Measurements from ENCODE around the gene SPDYE8. TPM values are rescaled to one million over a fixed set of nuclear protein-coding genes. Genes with fewer than 3 reads are reported as not detected.
A peak's percentile ranks its signal among the peaks of the same experiment; 100 is the strongest.
"Not testable (repeated sequence)": the region's sequence is repeated elsewhere in the genome, so short reads cannot be mapped to it uniquely, and the experiment has no call there.

Gene SPDYE8
- total RNA-seq (not detected), polyA plus RNA-seq (under 1 TPM in 1 of 4 donors, not detected in 3; 0.15 TPM)

GRCh38 chr7:73029666-73030065 lies at the start of gene SPDYE8:
SPDYE8 (minus strand) TSS chr7:73029766; CDS start chr7:73027966, 1,800 bp downstream.
- H3K4me3 Mint-ChIP-seq, H3K27ac Mint-ChIP-seq: not testable (repeated sequence)

GRCh38 chr7:73057811-73058210 lies 28.2 kb upstream of the SPDYE8 start, which contains the start of gene SPDYE11:
SPDYE11 (minus strand) TSS chr7:73057911; CDS start chr7:73056111, 1,800 bp downstream.
- H3K27ac Mint-ChIP-seq; H3K27me3 Mint-ChIP-seq; H3K4me1 Mint-ChIP-seq; H3K4me3 ChIP-seq (ENCODE audit: low read depth, low read length); H3K9me3 ChIP-seq (ENCODE audit: control insufficient read depth in 2 of 2, low read length in 2 of 2); H3K36me3 Mint-ChIP-seq; H3K4me3 Mint-ChIP-seq; H3K4me1 ChIP-seq (ENCODE audit: control insufficient read depth, insufficient read depth, low read length, poor library complexity, severe bottlenecking); H3K27ac ChIP-seq (ENCODE audit: insufficient read depth, low read length, poor library complexity, severe bottlenecking); DNase-seq; H3K36me3 ChIP-seq (ENCODE audit: control insufficient read depth, insufficient read depth, low read length); H3K27me3 ChIP-seq (ENCODE audit: control insufficient read depth, insufficient read depth, low read length); ATAC-seq (ENCODE audit: low read depth in 2 of 2); H3K9me3 Mint-ChIP-seq: not testable (repeated sequence)

More at GRCh38 chr7:73029666-73030065, at the start of gene SPDYE8:
- H3K27me3 Mint-ChIP-seq; ATAC-seq (ENCODE audit: low read depth in 2 of 2); H3K9me3 Mint-ChIP-seq; H3K36me3 Mint-ChIP-seq; H3K27ac ChIP-seq (ENCODE audit: insufficient read depth, low read length, poor library complexity, severe bottlenecking); H3K36me3 ChIP-seq (ENCODE audit: control insufficient read depth, insufficient read depth, low read length); H3K4me1 ChIP-seq (ENCODE audit: control insufficient read depth, insufficient read depth, low read length, poor library complexity, severe bottlenecking); DNase-seq; H3K4me3 ChIP-seq (ENCODE audit: low read depth, low read length); H3K4me1 Mint-ChIP-seq; H3K9me3 ChIP-seq (ENCODE audit: control insufficient read depth in 2 of 2, low read length in 2 of 2); H3K27me3 ChIP-seq (ENCODE audit: control insufficient read depth, insufficient read depth, low read length): not testable (repeated sequence)

- H3K9me3 ChIP-seq (ENCODE audit: control insufficient read depth in 2 of 2, low read length in 2 of 2); ATAC-seq (ENCODE audit: low read depth in 2 of 2); H3K36me3 Mint-ChIP-seq; H3K27ac Mint-ChIP-seq; H3K9me3 Mint-ChIP-seq; H3K4me1 ChIP-seq (ENCODE audit: control insufficient read depth, insufficient read depth, low read length, poor library complexity, severe bottlenecking); DNase-seq; H3K27me3 ChIP-seq (ENCODE audit: control insufficient read depth, insufficient read depth, low read length); H3K27me3 Mint-ChIP-seq; H3K36me3 ChIP-seq (ENCODE audit: control insufficient read depth, insufficient read depth, low read length); H3K27ac ChIP-seq (ENCODE audit: insufficient read depth, low read length, poor library complexity, severe bottlenecking): not testable (repeated sequence)
- peak overlapping the region in 1 of 4 donors; percentile 73 for H3K4me3 Mint-ChIP-seq
- peak overlapping the region; percentile 52 for H3K4me3 ChIP-seq (ENCODE audit: low read depth, low read length)
- peaks cover 0 to 14% (median 4%) of the 10 kb centered on the region in 4 donors for H3K4me1 Mint-ChIP-seq
These were observed 23.1 kb downstream of the SPDYE8 start for GRCh38 chr7:73006491-73006890.

- H3K4me1 ChIP-seq (ENCODE audit: control insufficient read depth, insufficient read depth, low read length, poor library complexity, severe bottlenecking); H3K27me3 Mint-ChIP-seq; H3K9me3 ChIP-seq (ENCODE audit: control insufficient read depth in 2 of 2, low read length in 2 of 2); H3K9me3 Mint-ChIP-seq; H3K36me3 Mint-ChIP-seq; H3K27me3 ChIP-seq (ENCODE audit: control insufficient read depth, insufficient read depth, low read length); H3K36me3 ChIP-seq (ENCODE audit: control insufficient read depth, insufficient read depth, low read length): not testable (repeated sequence)
- peak; percentile 88 to 92 (median 90) for DNase-seq
- H3K4me3 ChIP-seq (ENCODE audit: low read depth, low read length) = peak overlapping the region; percentile 44
- H3K27ac Mint-ChIP-seq = peak overlapping the region; percentile 98 to 99 (median 99)
- peak overlapping the region; percentile 95 to 100 (median 97) for H3K4me3 Mint-ChIP-seq
- H3K27ac ChIP-seq (ENCODE audit: insufficient read depth, low read length, poor library complexity, severe bottlenecking) = peak overlapping the region; percentile 69
- peaks cover 0 to 14% (median 4%) of the 10 kb centered on the region in 4 donors for H3K4me1 Mint-ChIP-seq
- peak; percentile 83 to 87 for ATAC-seq (ENCODE audit: low read depth in 2 of 2)
These were observed 23.7 kb downstream of the SPDYE8 start for GRCh38 chr7:73005693-73006447.

GRCh38 chr7:73005356-73005692 lies 24.2 kb downstream of the SPDYE8 start:
- H3K4me1 ChIP-seq (ENCODE audit: control insufficient read depth, insufficient read depth, low read length, poor library complexity, severe bottlenecking); H3K36me3 Mint-ChIP-seq; H3K36me3 ChIP-seq (ENCODE audit: control insufficient read depth, insufficient read depth, low read length); H3K27me3 Mint-ChIP-seq; H3K9me3 ChIP-seq (ENCODE audit: control insufficient read depth in 2 of 2, low read length in 2 of 2); H3K4me3 ChIP-seq (ENCODE audit: low read depth, low read length); H3K27me3 ChIP-seq (ENCODE audit: control insufficient read depth, insufficient read depth, low read length); H3K9me3 Mint-ChIP-seq: not testable (repeated sequence)
- peak overlapping the region; percentile 69 for H3K27ac ChIP-seq (ENCODE audit: insufficient read depth, low read length, poor library complexity, severe bottlenecking)
- Mint-ChIP-seq H3K27ac (peak overlapping the region; percentile 98 to 99 (median 99)), H3K4me1 (peaks cover 0 to 14% (median 4%) of the 10 kb centered on the region in 4 donors), H3K4me3 (peak overlapping the region; percentile 95 to 100 (median 97))
- ATAC-seq (ENCODE audit: low read depth in 2 of 2) (peak; percentile 72 to 77), DNase-seq (peak in 1 of 3 donors; percentile 66)

GRCh38 chr7:72997887-72998468 lies 31.6 kb downstream of the SPDYE8 start:
- not testable (repeated sequence) for H3K4me1 Mint-ChIP-seq; ATAC-seq (ENCODE audit: low read depth in 2 of 2); H3K27me3 ChIP-seq (ENCODE audit: control insufficient read depth, insufficient read depth, low read length); H3K4me3 Mint-ChIP-seq; H3K27ac Mint-ChIP-seq; H3K9me3 Mint-ChIP-seq; H3K27ac ChIP-seq (ENCODE audit: insufficient read depth, low read length, poor library complexity, severe bottlenecking); H3K27me3 Mint-ChIP-seq; H3K4me1 ChIP-seq (ENCODE audit: control insufficient read depth, insufficient read depth, low read length, poor library complexity, severe bottlenecking); H3K9me3 ChIP-seq (ENCODE audit: control insufficient read depth in 2 of 2, low read length in 2 of 2); H3K4me3 ChIP-seq (ENCODE audit: low read depth, low read length); H3K36me3 Mint-ChIP-seq; H3K36me3 ChIP-seq (ENCODE audit: control insufficient read depth, insufficient read depth, low read length); DNase-seq

- ATAC-seq (ENCODE audit: low read depth in 2 of 2); H3K9me3 ChIP-seq (ENCODE audit: control insufficient read depth in 2 of 2, low read length in 2 of 2); H3K27ac Mint-ChIP-seq; H3K4me3 Mint-ChIP-seq; H3K4me3 ChIP-seq (ENCODE audit: low read depth, low read length); H3K36me3 Mint-ChIP-seq; H3K27me3 ChIP-seq (ENCODE audit: control insufficient read depth, insufficient read depth, low read length); H3K4me1 ChIP-seq (ENCODE audit: control insufficient read depth, insufficient read depth, low read length, poor library complexity, severe bottlenecking); H3K27ac ChIP-seq (ENCODE audit: insufficient read depth, low read length, poor library complexity, severe bottlenecking); H3K36me3 ChIP-seq (ENCODE audit: control insufficient read depth, insufficient read depth, low read length); DNase-seq; H3K27me3 Mint-ChIP-seq; H3K4me1 Mint-ChIP-seq; H3K9me3 Mint-ChIP-seq: not testable (repeated sequence)
These were observed 32.1 kb downstream of the SPDYE8 start for GRCh38 chr7:72997447-72997846.

GRCh38 chr7:72995484-72995883 lies 34.1 kb downstream of the SPDYE8 start:
- H3K4me1 Mint-ChIP-seq; H3K4me3 Mint-ChIP-seq; H3K27me3 ChIP-seq (ENCODE audit: control insufficient read depth, insufficient read depth, low read length); H3K27ac ChIP-seq (ENCODE audit: insufficient read depth, low read length, poor library complexity, severe bottlenecking); H3K36me3 ChIP-seq (ENCODE audit: control insufficient read depth, insufficient read depth, low read length); H3K27ac Mint-ChIP-seq; DNase-seq; ATAC-seq (ENCODE audit: low read depth in 2 of 2); H3K36me3 Mint-ChIP-seq; H3K27me3 Mint-ChIP-seq; H3K9me3 ChIP-seq (ENCODE audit: control insufficient read depth in 2 of 2, low read length in 2 of 2); H3K4me3 ChIP-seq (ENCODE audit: low read depth, low read length); H3K9me3 Mint-ChIP-seq; H3K4me1 ChIP-seq (ENCODE audit: control insufficient read depth, insufficient read depth, low read length, poor library complexity, severe bottlenecking): not testable (repeated sequence)

Data from CD4-positive, CD25-positive, alpha-beta regulatory T cell (primary cell).